Measurements from ENCODE around the gene TEX14.

TEX14 gene

DNA sequence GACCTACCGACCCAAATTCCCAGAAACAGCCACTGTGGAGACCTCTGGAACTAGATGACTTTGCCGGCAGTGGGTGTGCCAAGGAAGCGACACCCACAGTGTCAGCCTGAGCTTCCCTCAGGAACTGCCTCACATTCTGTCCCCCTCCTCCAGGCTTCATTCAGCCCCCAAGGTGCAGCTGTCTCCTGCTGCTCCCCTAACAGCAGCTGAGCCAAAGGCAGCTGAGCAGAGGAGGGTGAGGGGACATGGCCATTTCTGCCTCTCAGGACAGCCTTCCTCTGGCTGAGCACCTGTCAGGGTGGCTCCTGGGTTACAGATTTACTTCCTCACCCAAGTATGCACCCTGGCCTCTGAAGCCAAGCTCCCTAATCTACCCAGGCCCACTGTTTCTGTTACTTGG lies 155.3 kb downstream of the TEX14 start:
- DNase-seq (ENCODE audit: insufficient read length, low spot score) (no peak), FAIRE-seq (no peak)
- TF ChIP-seq, protein P1, sequence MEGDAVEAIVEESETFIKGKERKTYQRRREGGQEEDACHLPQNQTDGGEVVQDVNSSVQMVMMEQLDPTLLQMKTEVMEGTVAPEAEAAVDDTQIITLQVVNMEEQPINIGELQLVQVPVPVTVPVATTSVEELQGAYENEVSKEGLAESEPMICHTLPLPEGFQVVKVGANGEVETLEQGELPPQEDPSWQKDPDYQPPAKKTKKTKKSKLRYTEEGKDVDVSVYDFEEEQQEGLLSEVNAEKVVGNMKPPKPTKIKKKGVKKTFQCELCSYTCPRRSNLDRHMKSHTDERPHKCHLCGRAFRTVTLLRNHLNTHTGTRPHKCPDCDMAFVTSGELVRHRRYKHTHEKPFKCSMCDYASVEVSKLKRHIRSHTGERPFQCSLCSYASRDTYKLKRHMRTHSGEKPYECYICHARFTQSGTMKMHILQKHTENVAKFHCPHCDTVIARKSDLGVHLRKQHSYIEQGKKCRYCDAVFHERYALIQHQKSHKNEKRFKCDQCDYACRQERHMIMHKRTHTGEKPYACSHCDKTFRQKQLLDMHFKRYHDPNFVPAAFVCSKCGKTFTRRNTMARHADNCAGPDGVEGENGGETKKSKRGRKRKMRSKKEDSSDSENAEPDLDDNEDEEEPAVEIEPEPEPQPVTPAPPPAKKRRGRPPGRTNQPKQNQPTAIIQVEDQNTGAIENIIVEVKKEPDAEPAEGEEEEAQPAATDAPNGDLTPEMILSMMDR (IDR thresholded peaks at IDR 0.05; ENCODE audit: insufficient read depth, missing control alignments): no peak

GRCh38 chr17:58535431-58535830 lies 156.4 kb downstream of the TEX14 start:
- TF ChIP-seq, protein P1 (IDR thresholded peaks at IDR 0.05; ENCODE audit: insufficient read depth, missing control alignments): no peak
- no peak for DNase-seq (ENCODE audit: insufficient read length, low spot score)

GRCh38 chr17:58534901-58535421 lies 156.9 kb downstream of the TEX14 start:
- TF ChIP-seq, protein P1 (IDR thresholded peaks at IDR 0.05; ENCODE audit: insufficient read depth, missing control alignments): no peak
- no peak for DNase-seq (ENCODE audit: insufficient read length, low spot score)
- FAIRE-seq: no peak

More at GRCh38 chr17:58535431-58535830, 156.4 kb downstream of the TEX14 start:
- no peak for FAIRE-seq

DNA sequence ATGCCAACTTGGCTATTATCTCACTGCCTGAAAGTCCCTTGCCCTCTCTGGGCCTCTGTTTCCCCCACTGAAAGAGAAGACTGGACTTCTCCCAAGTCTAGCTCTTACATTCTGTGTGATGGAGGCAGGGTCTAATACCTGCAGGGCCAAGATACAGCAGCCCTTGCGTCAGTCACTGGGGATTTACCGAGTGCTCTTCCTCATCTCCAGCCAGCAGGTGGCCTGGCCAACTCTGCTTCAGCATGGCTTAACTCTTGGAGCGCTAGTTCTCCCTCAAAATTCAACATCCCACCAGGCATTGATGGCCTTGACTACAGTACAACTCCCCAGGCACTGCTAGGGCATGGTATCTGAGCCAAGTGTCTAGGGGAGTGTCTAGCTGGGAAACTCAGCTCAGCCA lies 157.5 kb downstream of the TEX14 start:
- DNase-seq (ENCODE audit: insufficient read length, low spot score) (no peak), FAIRE-seq (no peak)
- TF ChIP-seq, protein P1 (IDR thresholded peaks at IDR 0.05; ENCODE audit: insufficient read depth, missing control alignments): no peak

DNA sequence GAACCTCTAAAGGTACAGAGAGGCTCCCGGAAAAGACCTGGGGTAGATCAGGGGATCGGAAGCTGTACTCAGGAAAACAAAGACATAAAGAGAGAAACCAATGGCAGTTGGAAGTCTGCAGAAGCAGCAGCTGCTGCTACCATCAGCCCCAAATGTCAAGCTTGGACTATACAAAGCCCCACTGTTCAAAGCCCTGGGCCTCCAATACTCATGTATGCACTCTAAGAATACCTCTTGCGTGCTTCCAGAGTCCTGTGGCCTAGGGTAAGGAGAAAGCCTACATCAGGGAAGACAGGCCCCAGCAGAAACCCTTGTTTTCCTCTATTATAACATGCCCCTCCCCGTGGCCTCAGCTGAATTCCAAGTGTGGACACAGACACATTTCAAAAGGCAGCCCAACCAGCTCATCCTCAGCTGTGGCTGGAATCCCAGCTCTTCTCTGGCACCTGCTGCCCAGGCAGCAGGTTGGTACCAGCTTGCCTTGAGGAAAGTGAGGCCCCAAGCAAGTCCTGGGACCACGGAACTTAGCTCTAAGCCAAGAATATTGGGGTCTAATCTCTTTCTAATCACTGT lies 158.1 kb downstream of the TEX14 start:
- TF ChIP-seq, protein P1 (IDR thresholded peaks at IDR 0.05; ENCODE audit: insufficient read depth, missing control alignments): no peak
- FAIRE-seq (no peak), DNase-seq (ENCODE audit: insufficient read length, low spot score) (no peak)

DNA sequence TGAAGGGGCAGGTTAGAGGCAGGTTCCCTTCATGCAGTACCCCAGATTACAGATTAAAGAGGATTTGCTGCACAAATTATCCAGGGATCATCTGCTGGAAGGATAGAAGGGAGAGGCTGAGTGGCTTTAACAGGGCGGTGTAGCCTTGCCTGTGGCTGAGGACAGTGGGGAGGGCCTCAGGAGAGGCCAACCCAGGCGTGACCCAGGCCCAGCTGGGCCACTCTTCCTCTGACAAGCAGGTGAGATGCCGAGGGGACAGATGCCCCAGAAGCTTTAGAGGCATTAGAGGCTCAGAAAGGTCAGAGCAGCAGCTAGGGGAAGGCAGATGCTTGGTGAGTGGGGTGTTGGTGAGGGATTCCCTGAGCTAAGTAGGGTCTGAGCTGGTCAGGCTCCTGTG lies 159.3 kb downstream of the TEX14 start:
- peak; percentile 73 for DNase-seq (ENCODE audit: insufficient read length, low spot score)
- FAIRE-seq: peak; percentile 56
- TF ChIP-seq, protein P1 (IDR thresholded peaks at IDR 0.05; ENCODE audit: insufficient read depth, missing control alignments): no peak

All from D721Med (cell line).